Lung (tissue), 12 donors: ENCODE measurements around the gene PDIA6. TPM values are rescaled to one million over a fixed set of nuclear protein-coding genes. Genes with fewer than 3 reads are reported as not detected.

Source experiments
- ATAC-seq: fragments of 200-7000 bp; cut with Tn5 transposase; one replicate; pipeline ENCODE4 v1.9.1; 2020; ENCODE audit warnings: moderate number of reproducible peaks; ENCODE audit not compliant: insufficient read depth, low FRiP score
- DNase-seq, 3 donors: peaks; one replicate each; pipeline ENCODE4 v3.0.0-alpha.2; 2013 to 2017
- H3K27ac ChIP-seq, 2 donors: one replicate each; pipeline ENCODE4 v1.5.1; 2013; ENCODE audit warnings: mild to moderate bottlenecking in 2 of 2, moderate library complexity in 2 of 2, control low read depth in 1 of 2, inconsistent platforms in 1 of 2, low read depth in 1 of 2, low read length in 1 of 2
- H3K27me3 ChIP-seq, 3 donors: one replicate each; pipeline ENCODE4 v1.5.1; 2013; ENCODE audit warnings: low read length in 2 of 3; ENCODE audit not compliant: control insufficient read depth in 3 of 3, insufficient read depth in 3 of 3
- H3K36me3 ChIP-seq, 4 donors: one replicate each; pipeline ENCODE4 v1.5.1; 2013; ENCODE audit warnings: low read length in 4 of 4, mild to moderate bottlenecking in 1 of 4, moderate library complexity in 1 of 4; ENCODE audit not compliant: control insufficient read depth in 4 of 4, insufficient read depth in 4 of 4
- H3K4me1 ChIP-seq, 5 donors: one replicate each; pipeline ENCODE4 v1.5.1; 2013; ENCODE audit warnings: low read length in 5 of 5, mild to moderate bottlenecking in 2 of 5, moderate library complexity in 1 of 5; ENCODE audit not compliant: control insufficient read depth in 5 of 5, insufficient read depth in 5 of 5
- H3K4me3 ChIP-seq: one replicate; pipeline ENCODE4 v1.5.1; 2013; ENCODE audit warnings: mild to moderate bottlenecking, control low read depth, moderate library complexity
- H3K9ac ChIP-seq, 2 donors: one replicate each; pipeline ENCODE4 v1.5.1; 2013; ENCODE audit warnings: low read length in 2 of 2, control low read depth in 1 of 2; ENCODE audit not compliant: insufficient read depth in 1 of 2
- H3K9me3 ChIP-seq, 4 donors: one replicate each; pipeline ENCODE4 v1.5.1; 2013; ENCODE audit warnings: low read length in 3 of 4, mild to moderate bottlenecking in 1 of 4, moderate library complexity in 1 of 4; ENCODE audit not compliant: control insufficient read depth in 4 of 4, insufficient read depth in 3 of 4
- CTCF ChIP-seq: IDR thresholded peaks from 2 replicates; pipeline ENCODE4 v1.5.1; 2012; ENCODE audit warnings: mild to moderate bottlenecking; ENCODE audit errors: control extremely low read depth, extremely low read depth
- WGBS, 2 donors: extraction: QIAGEN DNeasy Blood & Tissue Kit; methylation state at CpG; one replicate each; pipeline ENCODE4 v1.1.7; 2013; 5-methylcytosine and 5-hydroxymethylcytosine counted together
- polyA plus RNA-seq, 2 donors: library from polyadenylated mRNA; stranded (reverse); fragments of 200-250 nt; gene quantifications; one replicate each; pipeline ENCODE4 v1.2.1, GENCODE V29; 2013
- total RNA-seq, 2 donors: library from RNA; depleted of rRNA in 1 of 2; stranded (reverse); fragments of >200 nt in 1 of 2; gene quantifications; one replicate each; pipeline ENCODE4 v1.2.1, GENCODE V29; 2014 to 2021
- donor health status: control.
- donor health status: control.
- donor health status: Bipolar disorder and iron deficiency.
- donor health status: healthy.
- donor health status: DM: yes; HTN: yes; CAD: no.

PDIA6 gene
- total and polyA plus RNA-seq, 4 donors = 70.1 to 341 (median 189) TPM

GRCh38 chr2:10828346-10828745, 15.8 kb upstream of the PDIA6 start:
- ATAC-seq (no peak), DNase-seq (no peak)
- Histone ChIP-seq H3K9ac (no peak overlapping the region), H3K36me3 (no peaks in the 10 kb centered on the region), H3K27me3 (peaks cover 0 to 12% (median 5%) of the 10 kb centered on the region in 3 donors), H3K4me1 (peaks cover 0 to 3% (median 0%) of the 10 kb centered on the region in 5 donors), H3K9me3 (peaks cover 0 to 6% (median 0%) of the 10 kb centered on the region in 4 donors), H3K4me3 (no peak overlapping the region), H3K27ac (no peak overlapping the region)
- WGBS, 2 donors = 75 to 77% methylated on average over 10 to 11 of the region's 11 CpGs
- no peak for TF ChIP-seq CTCF

DNA sequence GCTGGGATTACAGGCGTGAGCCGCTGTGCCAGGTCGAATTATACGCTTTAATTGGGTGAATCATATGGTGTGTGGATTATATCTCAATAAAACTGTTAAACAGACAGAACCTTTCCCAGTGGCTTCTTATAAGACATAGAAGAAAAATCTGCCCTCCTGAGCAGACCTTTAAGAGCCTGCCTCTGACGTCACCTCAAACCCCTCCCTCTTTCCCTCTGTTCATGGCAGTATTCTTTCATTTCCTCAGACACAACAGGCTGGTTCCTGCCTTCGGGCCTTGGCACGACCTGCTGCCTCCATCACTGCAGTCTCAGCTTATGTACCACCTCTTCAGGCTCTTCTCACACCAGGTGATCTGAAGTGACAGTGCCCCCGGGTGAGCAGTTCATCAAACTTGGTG, 14.0 kb upstream of the PDIA6 start:
- Histone ChIP-seq H3K27me3 (peaks cover 0 to 11% (median 4%) of the 10 kb centered on the region in 3 donors), H3K4me3 (no peak overlapping the region)
- WGBS, 2 donors = 82 to 86% methylated on average over 8 of the region's 8 CpGs

GRCh38 chr2:10826026-10826425, 13.4 kb upstream of the PDIA6 start:
- no peak for ATAC-seq
- Histone ChIP-seq H3K36me3 (no peaks in the 10 kb centered on the region), H3K9me3 (peaks cover 0 to 6% (median under 1%) of the 10 kb centered on the region in 4 donors), H3K27ac (no peak overlapping the region), H3K4me3 (no peak overlapping the region), H3K9ac (no peak overlapping the region), H3K27me3 (peaks cover 0 to 5% (median 0%) of the 10 kb centered on the region in 3 donors), H3K4me1 (peaks cover 0 to under 1% (median 0%) of the 10 kb centered on the region in 5 donors)
- TF ChIP-seq CTCF = no peak
- DNase-seq = no peak
- WGBS, 2 donors = 71 to 76% methylated on average over 8 of the region's 8 CpGs

More for the DNA sequence above, 14.0 kb upstream of the PDIA6 start:
- Histone ChIP-seq H3K9ac (no peak overlapping the region), H3K36me3 (no peaks in the 10 kb centered on the region), H3K27ac (no peak overlapping the region), H3K9me3 (peaks cover 0 to 6% (median 0%) of the 10 kb centered on the region in 4 donors), H3K4me1 (peaks cover 0 to 3% (median 0%) of the 10 kb centered on the region in 5 donors)
- DNase-seq = no peak
- TF ChIP-seq CTCF = no peak
- no peak for ATAC-seq

DNA sequence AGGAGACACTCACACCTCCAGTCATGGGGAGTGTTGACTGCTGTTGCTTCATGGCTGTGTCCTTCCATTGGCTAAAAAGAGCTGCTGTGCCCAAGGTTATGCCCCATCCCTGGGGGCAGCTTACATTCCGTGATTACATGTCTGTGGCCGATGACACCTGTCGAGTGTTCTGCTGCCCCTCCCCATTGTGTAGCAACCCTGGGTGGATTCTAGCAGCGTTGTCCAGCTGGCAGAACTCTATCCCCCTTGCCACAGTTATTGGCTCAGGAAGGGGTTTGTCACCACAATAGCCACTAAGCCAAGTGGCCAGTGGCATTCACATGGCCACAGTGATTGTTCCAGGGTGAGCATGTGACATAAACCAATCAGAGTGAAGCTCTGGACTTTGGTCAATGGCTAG, 11.6 kb upstream of the PDIA6 start:
- 86 to 89% methylated on average over 4 of the region's 4 CpGs for WGBS, 2 donors
- H3K9ac ChIP-seq = no peak overlapping the region
- no peaks in the 10 kb centered on the region for H3K36me3 ChIP-seq
- H3K27ac ChIP-seq = no peak overlapping the region
- H3K4me1 ChIP-seq = peaks cover 0 to 2% (median 0%) of the 10 kb centered on the region in 5 donors
- no peak overlapping the region for H3K4me3 ChIP-seq
- ATAC-seq (no peak), DNase-seq (no peak)
- peaks cover 0 to 4% (median 2%) of the 10 kb centered on the region in 3 donors for H3K27me3 ChIP-seq
- peaks cover 0 to 6% (median under 1%) of the 10 kb centered on the region in 4 donors for H3K9me3 ChIP-seq
- no peak for TF ChIP-seq CTCF
